ENCODE data around the gene PRLH. TPM values are rescaled to one million over a fixed set of nuclear protein-coding genes. Genes with fewer than 3 reads are reported as not detected.

Gene PRLH
- total and polyA plus RNA-seq, 2 of the 13 experiments (the other 11 are each of a cell fraction or from before 2014, with no cell fraction given) = not detected

GRCh38 chr2:237527233-237527632 is 39.1 kb upstream of the PRLH start:
- Histone ChIP-seq H2AFZ (ENCODE audit: low read length) (no peak overlapping the region), H3K27ac (ENCODE audit: extremely low read length, insufficient read depth, low read length) (no peak overlapping the region), H4K20me1 (ENCODE audit: insufficient read depth, low read length) (no peaks in the 10 kb centered on the region), H3K4me1 (ENCODE audit: insufficient read depth, low read length) (peaks cover 9% of the 10 kb centered on the region), H3K36me3 (replicated peaks in 1 of 2; ENCODE audit: control insufficient read depth in 1 of 2, insufficient read depth in 2 of 2, low read length in 2 of 2) (no peaks in the 10 kb centered on the region), H3K4me3 (replicated peaks in 1 of 3; ENCODE audit: insufficient read depth in 1 of 3, low read depth in 2 of 3, low read length in 3 of 3) (no peak overlapping the region), H3K4me2 (ENCODE audit: low read depth, low read length) (no peak overlapping the region), H3K9ac (ENCODE audit: insufficient read depth, low read depth, low read length) (no peak overlapping the region), H3K9me3 (ENCODE audit: low read length) (no peaks in the 10 kb centered on the region), H3K27me3 (ENCODE audit: control insufficient read depth in 1 of 2, insufficient read depth in 2 of 2, low read length in 2 of 2) (peaks cover 6 to 38% of the 10 kb centered on the region in 2 experiments; a peak in 3 of 5 replicates), H3K79me2 (ENCODE audit: insufficient read depth, low read length) (no peaks in the 10 kb centered on the region)
- intact Hi-C loops (cut with micrococcal nuclease; ENCODE audit: unreplicated experiment) = no loop called here
- DNase-seq (ENCODE audit: low spot score) (no peak), ATAC-seq (no peak), FAIRE-seq (no peak)
- ChIA-PET POLR2A (no interaction called here), CTCF (ENCODE audit: low intra/inter-chr PET ratio, low total read pairs) (no interaction called here)
- WGBS (ENCODE audit: low lambda C conversion rate) = 48% methylated on average over 11 of the region's 11 CpGs
- in situ Hi-C loops (cut with HindIII; ENCODE audit: extremely low pct_ligation_motif_present, low pct_unique_long_range_greater_than_20kb) = no loop called here
- no TSS peak for BruUV-seq (replicated peaks)
- TF ChIP-seq SMARCE1 (IDR thresholded peaks at IDR 0.05; ENCODE audit: borderline replicate concordance) (no peak), SP5 (CRISPR knock-in tag; IDR thresholded peaks at IDR 0.05; ENCODE audit: borderline replicate concordance, low read depth) (no peak), NR1H2 (CRISPR knock-in tag; IDR thresholded peaks at IDR 0.05; ENCODE audit: borderline replicate concordance, low read depth) (no peak), ELK4 (CRISPR knock-in tag; IDR thresholded peaks at IDR 0.05; ENCODE audit: borderline replicate concordance) (no peak), PCBP1 (IDR thresholded peaks at IDR 0.05; ENCODE audit: borderline replicate concordance, low read depth, low read length) (no peak), ZBTB4 (CRISPR knock-in tag; IDR thresholded peaks at IDR 0.05; ENCODE audit: borderline replicate concordance) (no peak), ZBTB7A (CRISPR knock-in tag; IDR thresholded peaks at IDR 0.05) (no peak), TFE3 (CRISPR knock-in tag; IDR thresholded peaks at IDR 0.05) (no peak), ZNF747 (CRISPR knock-in tag; IDR thresholded peaks at IDR 0.05; ENCODE audit: borderline replicate concordance) (no peak), TBL1XR1 (IDR thresholded peaks at IDR 0.05; ENCODE audit: borderline replicate concordance, low read length, partially characterized antibody) (no peak), PITX1 (CRISPR knock-in tag; IDR thresholded peaks at IDR 0.05) (no peak), RORA (CRISPR knock-in tag; IDR thresholded peaks at IDR 0.05) (no peak), MAF1 (CRISPR knock-in tag; IDR thresholded peaks at IDR 0.05; ENCODE audit: borderline replicate concordance) (no peak), BCL3 (CRISPR knock-in tag; IDR thresholded peaks at IDR 0.05) (no peak), MTF1 (CRISPR knock-in tag; IDR thresholded peaks at IDR 0.05) (no peak), ZNF317 (CRISPR knock-in tag; IDR thresholded peaks at IDR 0.05) (no peak)
